H1 (cell line): Measurements from ENCODE around the gene PDE4B. TPM values are rescaled to one million over a fixed set of nuclear protein-coding genes. Genes with fewer than 3 reads are reported as not detected.

Source experiments
- BRCA1 ChIP-seq: IDR thresholded peaks from 2 replicates; pipeline ENCODE4 v1.6.1; 2012; ENCODE audit warnings: low read depth, low read length, improper control_type of control experiment
- PHF8 ChIP-seq: fragments of 200-600 bp; sonication (generic); conservative IDR thresholded peaks from 2 replicates; pipeline ENCODE4 v1.7.1; 2012; ENCODE audit warnings: low read depth, mild to moderate bottlenecking, inconsistent platforms, low read length, moderate library complexity
- SAP30 ChIP-seq: fragments of 300-600 bp; sonication (generic); IDR thresholded peaks from 2 replicates; pipeline ENCODE4 v1.7.1; 2012; ENCODE audit warnings: low read length, moderate library complexity, mild to moderate bottlenecking, inconsistent platforms; ENCODE audit not compliant: insufficient read depth, insufficient replicate concordance
- SP4 ChIP-seq: IDR thresholded peaks from 2 replicates; pipeline ENCODE4 v1.6.1; 2012; ENCODE audit warnings: low read length, inconsistent platforms
- YY1 ChIP-seq: IDR thresholded peaks from 2 replicates; pipeline ENCODE4 v1.6.1; 2011; ENCODE audit warnings: low read depth, mild to moderate bottlenecking, low read length
- polyA plus RNA-seq, 7 experiments: library from polyadenylated mRNA; depleted of rRNA in 3 of 7; stranded (reverse) in 5 of 7; unstranded in 2 of 7; fragments of >200 nt in 5 of 7; fragments of 200-250 nt in 2 of 7; gene quantifications; 1 replicate in 5 of 7; 2 replicates in 1 of 7; 4 replicates in 1 of 7; pipeline versions ENCODE4 v1.2.1 to v1.2.3, GENCODE V29; 2011 to 2013; ENCODE audit warnings: missing spikeins in 2 of 7, mixed read lengths in 2 of 7
- total RNA-seq: library from RNA; stranded (reverse); fragmentation: NEBNext Ultra II Directional; extraction: Animal tissue kit (Norgen Biotek cat#: 25700); gene quantifications from 2 replicates; pipeline ENCODE4 v1.2.1, GENCODE V29; 2021

PDE4B gene
- total and polyA plus RNA-seq, 2 of the 8 experiments (the other 6 are each of a cell fraction or from before 2014, with no cell fraction given) = 5.0 to 15.1 TPM

DNA sequence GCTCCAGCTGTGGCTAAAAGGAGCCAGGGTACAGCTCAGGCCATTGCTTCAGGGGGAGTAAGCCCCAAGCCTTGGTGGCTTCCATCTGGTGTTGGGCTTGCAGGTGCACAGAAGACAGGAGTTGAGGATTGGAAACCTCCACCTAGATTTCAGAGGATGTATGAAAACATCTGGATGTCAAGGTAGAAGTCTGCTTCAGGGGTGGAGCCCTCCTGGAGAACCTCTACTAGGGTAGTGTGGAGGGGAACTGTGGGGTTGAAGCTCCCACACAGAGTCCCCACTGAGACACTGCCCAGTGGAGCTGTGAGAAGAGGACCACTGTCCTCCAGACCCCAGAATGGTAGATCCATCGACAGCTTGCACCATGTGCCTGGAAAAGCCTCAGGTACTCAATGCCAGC is 183.0 kb downstream of the PDE4B start (continued):
- TF ChIP-seq PHF8 (no peak), YY1 (no peak), SAP30 (no peak), BRCA1 (no peak), SP4 (no peak)
- TF ChIP-seq, all 59 proteins: peak for 0
